Thyroid gland (tissue), 4 donors: ENCODE results near the gene UBC.

Experiments used
- CTCF ChIP-seq, 6 experiments: fragments of 200-600 bp in 3 of 6; fragments of 450-650 bp in 3 of 6; sonication (generic) in 3 of 6; IDR thresholded peaks; one replicate each; pipeline ENCODE4 v1.5.1; 2016 to 2019; ENCODE audit warnings: antibody characterized with exemption in 6 of 6, mild to moderate bottlenecking in 2 of 6, inconsistent platforms in 1 of 6, moderate library complexity in 1 of 6
- POLR2A ChIP-seq, 2 donors: fragments of 450-650 bp; IDR thresholded peaks; one replicate each; pipeline ENCODE4 v1.6.1; 2017; ENCODE audit warnings: antibody characterized with exemption in 2 of 2, mild to moderate bottlenecking in 2 of 2, moderate library complexity in 1 of 2

- no peak for TF ChIP-seq CTCF (IDR thresholded peaks at IDR 0.05)
- no peak for TF ChIP-seq POLR2A (IDR thresholded peaks at IDR 0.05)
These were observed 47.5 kb downstream of the UBC start for GRCh38 chr12:124866883-124867400.
